NCI-H460 (cell line): ENCODE results near the gene SIGLEC7. TPM values are rescaled to one million over a fixed set of nuclear protein-coding genes. Genes with fewer than 3 reads are reported as not detected.

Source experiments
- DNase-seq: peaks from one replicate; pipeline ENCODE4 v3.0.0-alpha.2; 2016; ENCODE audit warnings: low read depth; ENCODE audit errors: extremely low read depth
- total RNA-seq: library from RNA; depleted of rRNA; stranded (reverse); fragments of >200 nt; shearing (Covaris generic); gene quantifications from 2 replicates; pipeline ENCODE4 v1.2.3, GENCODE V29; 2014; rRNA removed

SIGLEC7 gene
- total RNA-seq, 1 experiment from 2014 or later = not detected

GRCh38 chr19:51195616-51196015 lies 53.5 kb downstream of the SIGLEC7 start:
- DNase-seq = no peak

- DNase-seq = no peak
These were observed 54.1 kb downstream of the SIGLEC7 start for GRCh38 chr19:51196181-51196580.

- DNase-seq = no peak
These were observed 56.5 kb downstream of the SIGLEC7 start for GRCh38 chr19:51198641-51199040.

GRCh38 chr19:51200071-51200666 lies 58.1 kb downstream of the SIGLEC7 start:
- DNase-seq = no peak

- DNase-seq = no peak
These were observed 59.6 kb downstream of the SIGLEC7 start for GRCh38 chr19:51201712-51202111.

Other genes starting within 250 kb of the SIGLEC7 start
- gene KLK4, start 230.9 kb upstream of the SIGLEC7 start, total RNA-seq = not detected in 2 replicates
- not detected in 2 replicates for gene KLK5, start 189.3 kb upstream of the SIGLEC7 start, total RNA-seq
- gene KLK6, start 172.7 kb upstream of the SIGLEC7 start, total RNA-seq = not detected in 2 replicates
- gene KLK7, start 158.4 kb upstream of the SIGLEC7 start, total RNA-seq = not detected in 2 replicates
- 0.29 TPM in 1 of 2 replicates, not detected in the other for gene KLK8, start 140.7 kb upstream of the SIGLEC7 start, total RNA-seq
- gene KLK10, start 122.6 kb upstream of the SIGLEC7 start, total RNA-seq = 0.17 TPM in 1 of 2 replicates, not detected in the other
- gene KLK11, start 115.7 kb upstream of the SIGLEC7 start, total RNA-seq = not detected in 2 replicates
- gene KLK12, start 107.3 kb upstream of the SIGLEC7 start, total RNA-seq = not detected in 2 replicates
- not detected in 2 replicates for gene KLK13, start 77.2 kb upstream of the SIGLEC7 start, total RNA-seq
- gene KLK14, start 59.4 kb upstream of the SIGLEC7 start, total RNA-seq = not detected in 2 replicates
- 10.1 and 14.8 TPM in 2 replicates for gene CTU1, start 33.9 kb upstream of the SIGLEC7 start, total RNA-seq
- not detected in 2 replicates for gene SIGLEC9, start 17.4 kb upstream of the SIGLEC7 start, total RNA-seq
- gene CD33, start 82.8 kb downstream of the SIGLEC7 start, total RNA-seq = 0.22 TPM in 1 of 2 replicates, not detected in the other
- gene SIGLECL1, start 108.8 kb downstream of the SIGLEC7 start, total RNA-seq = not detected in 2 replicates
- 0.66 TPM in 1 of 2 replicates, not detected in the other for gene IGLON5, start 169.3 kb downstream of the SIGLEC7 start, total RNA-seq
- 1.2 and 1.6 TPM in 2 replicates for gene VSIG10L, start 199.8 kb downstream of the SIGLEC7 start, total RNA-seq
- gene ETFB, start 224.1 kb downstream of the SIGLEC7 start, total RNA-seq = 77.3 and 88.4 TPM in 2 replicates
- 0.27 and 1.2 TPM in 2 replicates for gene CLDND2, start 226.7 kb downstream of the SIGLEC7 start, total RNA-seq
- gene NKG7, start 230.4 kb downstream of the SIGLEC7 start, total RNA-seq = not detected in 2 replicates
- not detected in 2 replicates for gene LIM2, start 245.7 kb downstream of the SIGLEC7 start, total RNA-seq
- gene C19orf84, start 248.3 kb downstream of the SIGLEC7 start, total RNA-seq = not detected in 2 replicates